ENCODE results near the gene POU5F1. TPM values are rescaled to one million over a fixed set of nuclear protein-coding genes. Genes with fewer than 3 reads are reported as not detected.

The POU5F1 gene
- total and polyA plus RNA-seq, 12 donors = 0.17 to 2.8 (median 1.2) TPM; not detected in 8

GRCh38 chr6:31149827-31150447 is 20.5 kb downstream of the POU5F1 start:
- 93 to 98% (median 96%) methylated on average over 5 to 6 of the region's 6 CpGs for WGBS, 4 donors
- H3K9me3 ChIP-seq (replicated peaks in 1 of 3) = no peaks in the 10 kb centered on the region

GRCh38 chr6:31145386-31145785 is 25.1 kb downstream of the POU5F1 start:
- no peak for DNase-seq
- no peak overlapping the region for H3K27ac ChIP-seq
- no peaks in the 10 kb centered on the region for H3K9me3 ChIP-seq (replicated peaks in 1 of 3)
- no peaks in the 10 kb centered on the region for H3K27me3 ChIP-seq
- intact Hi-C loops (cut with DNase I) = no loop called here
- 91 to 97% (median 94%) methylated on average over 10 of the region's 10 CpGs for whole genome bisulfite sequencing, 4 donors
- H3K36me3 ChIP-seq (replicated peaks in 1 of 2) = no peaks in the 10 kb centered on the region
- no peaks in the 10 kb centered on the region for H3K4me1 ChIP-seq (replicated peaks in 1 of 2)
- no peak for TF ChIP-seq CTCF (IDR thresholded peaks at IDR 0.05)
- no peak for TF ChIP-seq POLR2A (IDR thresholded peaks at IDR 0.05)
- no peak overlapping the region for H3K4me3 ChIP-seq

More at GRCh38 chr6:31149827-31150447, 20.5 kb downstream of the POU5F1 start:
- Histone ChIP-seq H3K4me3 (no peak overlapping the region), H3K27me3 (no peaks in the 10 kb centered on the region), H3K27ac (no peak overlapping the region), H3K4me1 (replicated peaks in 1 of 2) (no peaks in the 10 kb centered on the region), H3K36me3 (replicated peaks in 1 of 2) (no peaks in the 10 kb centered on the region)
- no peak for DNase-seq
- TF ChIP-seq POLR2A (IDR thresholded peaks at IDR 0.05) (no peak), CTCF (IDR thresholded peaks at IDR 0.05) (no peak)
- intact Hi-C loops (cut with DNase I) = no loop called here

DNA sequence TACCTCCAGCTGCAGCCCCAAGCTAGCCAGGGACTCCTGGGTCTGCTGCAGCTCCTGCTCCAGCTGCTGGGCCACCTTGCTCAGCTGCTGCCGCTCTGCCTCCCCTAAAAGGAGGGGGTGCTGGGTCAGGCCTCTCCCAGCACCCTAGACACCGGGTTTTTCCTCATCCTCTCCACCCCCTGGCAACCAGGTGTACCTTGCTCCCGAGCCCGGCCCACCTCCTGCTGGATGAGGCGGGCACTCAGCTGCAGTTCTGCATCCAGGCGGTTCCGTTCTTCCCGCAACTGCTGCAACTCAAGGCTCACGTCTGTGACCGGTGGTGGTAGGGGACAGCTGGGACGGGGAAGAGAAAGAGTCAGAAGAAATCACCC is 25.5 kb downstream of the POU5F1 start:
- DNase-seq = no peak
- TF ChIP-seq POLR2A (IDR thresholded peaks at IDR 0.05) = no peak
- TF ChIP-seq CTCF (IDR thresholded peaks at IDR 0.05) = no peak
- intact Hi-C loops (cut with DNase I) = no loop called here
- no peak overlapping the region for H3K27ac ChIP-seq
- H3K9me3 ChIP-seq (replicated peaks in 1 of 3) = no peaks in the 10 kb centered on the region
- 79 to 92% (median 85%) methylated on average over 6 to 11 of the region's 11 CpGs for WGBS, 4 donors
- no peak overlapping the region for H3K4me3 ChIP-seq
- no peaks in the 10 kb centered on the region for H3K27me3 ChIP-seq
- H3K36me3 ChIP-seq (replicated peaks in 1 of 2) = no peaks in the 10 kb centered on the region
- H3K4me1 ChIP-seq (replicated peaks in 1 of 2) = no peaks in the 10 kb centered on the region

DNA sequence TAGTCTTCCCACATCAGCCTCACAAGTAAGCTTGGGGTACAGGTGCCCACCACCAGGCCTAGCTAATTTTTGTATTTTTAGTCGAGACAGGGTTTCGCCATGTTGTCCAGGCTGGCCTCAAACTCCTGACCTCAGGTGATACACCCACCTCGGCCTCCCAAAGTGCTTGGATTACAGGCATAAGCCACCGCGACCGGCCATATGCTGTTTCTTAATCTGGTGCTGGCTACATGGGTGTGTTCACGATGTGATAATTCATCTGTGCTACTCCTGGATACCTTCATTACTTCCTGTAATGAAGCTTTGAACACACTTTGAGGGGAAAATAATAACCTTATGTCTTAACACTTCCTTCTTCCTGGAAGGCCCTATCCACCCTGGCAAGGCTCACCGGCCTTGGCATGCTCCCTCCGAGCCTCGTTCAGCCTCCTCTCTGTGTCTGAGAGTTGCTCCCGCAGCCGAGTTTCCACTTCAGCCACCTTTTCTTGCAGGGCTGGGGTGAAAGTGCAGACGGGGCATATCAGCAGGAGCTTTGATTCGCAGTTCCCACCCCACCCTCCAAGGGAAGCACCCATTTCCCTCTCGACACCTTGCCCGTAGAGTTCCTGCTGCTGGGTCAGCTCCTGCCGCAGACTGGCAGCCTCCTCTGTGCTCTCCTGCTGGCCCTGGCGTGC is 26.0 kb downstream of the POU5F1 start:
- no peaks in the 10 kb centered on the region for H3K36me3 ChIP-seq (replicated peaks in 1 of 2)
- H3K4me3 ChIP-seq = no peak overlapping the region
- H3K4me1 ChIP-seq (replicated peaks in 1 of 2) = no peaks in the 10 kb centered on the region
- no peak overlapping the region for H3K27ac ChIP-seq
- TF ChIP-seq CTCF (IDR thresholded peaks at IDR 0.05) (no peak), POLR2A (IDR thresholded peaks at IDR 0.05) (no peak)
- 87 to 94% (median 93%) methylated on average over 17 to 18 of the region's 18 CpGs for whole genome bisulfite sequencing, 4 donors
- DNase-seq = no peak
- no peaks in the 10 kb centered on the region for H3K9me3 ChIP-seq (replicated peaks in 1 of 3)
- H3K27me3 ChIP-seq = no peaks in the 10 kb centered on the region
- intact Hi-C loops (cut with DNase I) = no loop called here

Data from adrenal gland (tissue), 12 donors.